ENCODE measurements around the gene AGPS. TPM values are rescaled to one million over a fixed set of nuclear protein-coding genes. Genes with fewer than 3 reads are reported as not detected.
A peak's percentile ranks its signal among the peaks of the same experiment; 100 is the strongest.
"Not testable (repeated sequence)": the region's sequence is repeated elsewhere in the genome, so short reads cannot be mapped to it uniquely, and the experiment has no call there.

AGPS gene
- total RNA-seq, 1 donor, result 45.0 TPM

DNA sequence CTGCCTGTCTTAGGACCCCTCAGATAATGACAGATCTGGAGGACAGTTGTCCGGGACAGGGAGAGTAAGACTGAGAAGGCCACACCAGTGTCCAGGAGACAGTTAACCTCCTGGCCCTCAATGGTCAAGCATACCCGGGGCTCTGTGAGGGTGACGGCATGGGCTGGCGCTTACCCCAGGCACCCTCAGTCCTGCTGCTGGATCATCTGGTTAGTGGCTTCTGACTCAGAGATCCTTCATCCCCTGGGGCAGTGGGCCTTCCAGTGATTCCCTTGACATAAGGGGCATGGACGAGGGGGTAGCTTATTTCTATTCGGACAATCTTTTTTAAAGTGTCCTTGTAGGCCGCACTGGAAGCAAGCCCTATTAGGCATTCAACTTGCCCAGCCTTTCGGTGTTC, 18.1 kb downstream of the AGPS start:
- DNase-seq (ENCODE audit: low read depth in 2 of 3, low spot score in 2 of 3), result not testable (repeated sequence)

DNA sequence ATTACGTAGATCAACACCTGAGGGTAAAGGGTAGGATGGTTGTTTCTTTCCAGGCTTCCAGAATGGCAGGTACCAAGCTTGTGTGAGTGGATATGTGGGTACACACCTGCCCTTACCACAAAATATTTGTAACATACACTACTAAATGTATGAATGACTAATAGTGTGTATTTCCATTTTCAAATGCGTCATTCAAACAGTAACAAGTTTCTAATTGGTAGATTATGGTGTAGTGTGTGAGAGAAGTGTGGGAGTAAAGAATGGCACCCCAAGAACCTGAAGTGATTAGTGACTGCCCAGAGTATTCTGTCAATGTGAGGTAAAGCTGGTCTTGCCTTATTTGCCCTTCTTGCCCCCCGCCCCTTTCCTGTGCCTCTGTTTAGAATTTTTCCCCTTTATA, 21.1 kb downstream of the AGPS start:
- DNase-seq (ENCODE audit: low read depth in 2 of 3, low spot score in 2 of 3), result no peak

DNA sequence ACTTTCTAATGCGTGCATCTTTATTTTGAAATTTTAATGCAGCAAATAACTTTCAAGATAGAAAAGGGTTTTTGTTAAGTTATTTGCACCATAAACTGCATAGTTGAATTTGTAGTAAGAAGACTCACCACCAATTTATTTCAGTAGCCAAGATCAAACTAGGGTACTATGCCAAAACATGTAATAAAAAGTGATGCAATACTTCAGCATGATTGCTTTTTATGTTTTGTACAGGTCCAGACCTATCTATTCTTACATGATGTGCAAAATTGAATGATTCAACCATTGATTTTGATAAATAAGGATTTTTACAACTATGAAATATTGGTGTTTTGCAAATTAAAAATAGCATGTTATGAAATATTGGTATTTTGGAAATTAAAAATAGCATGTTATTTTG, 26.7 kb downstream of the AGPS start:
- DNase-seq (ENCODE audit: low read depth in 2 of 3, low spot score in 2 of 3), result no peak

DNA sequence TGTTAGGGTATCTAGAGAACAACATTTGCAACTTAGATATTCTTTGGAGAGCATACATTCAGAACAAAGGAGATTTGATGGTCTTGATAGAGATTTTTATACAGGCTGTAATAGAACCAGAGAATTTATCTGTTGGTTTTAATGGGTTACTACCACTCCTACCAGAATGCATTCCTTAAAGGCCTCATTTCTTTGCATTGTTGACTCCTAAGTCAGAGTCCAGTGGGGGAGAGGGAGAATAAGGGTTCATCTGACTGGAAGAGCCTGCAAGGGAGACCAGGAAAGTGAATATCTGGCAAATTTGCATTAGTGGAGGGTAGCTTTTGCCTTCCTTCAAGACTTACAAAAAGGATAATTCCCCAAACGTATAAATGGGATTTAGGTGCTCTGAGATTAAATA, 29.7 kb downstream of the AGPS start:
- no peak for DNase-seq (ENCODE audit: low read depth in 2 of 3, low spot score in 2 of 3)

DNA sequence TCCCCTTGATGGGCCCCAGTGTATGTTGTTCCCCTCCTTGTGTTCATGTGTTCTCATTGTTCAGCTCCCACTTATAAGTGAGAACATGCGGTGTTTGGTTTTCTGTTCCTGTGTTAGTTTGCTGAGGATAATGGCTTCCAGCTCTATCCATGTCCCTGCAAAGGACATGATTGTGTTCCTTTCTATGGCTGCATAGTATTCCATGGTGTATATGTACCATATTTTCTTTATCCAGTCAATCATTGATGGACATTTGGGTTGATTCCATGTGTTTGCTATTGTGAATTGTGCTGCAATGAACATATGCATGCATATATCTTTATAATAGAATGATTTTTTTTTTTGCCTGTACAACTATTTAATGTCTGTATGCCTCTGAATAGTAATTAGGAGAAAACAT, 31.5 kb downstream of the AGPS start:
- DNase-seq (ENCODE audit: low read depth in 2 of 3, low spot score in 2 of 3), result not testable (repeated sequence)

DNA sequence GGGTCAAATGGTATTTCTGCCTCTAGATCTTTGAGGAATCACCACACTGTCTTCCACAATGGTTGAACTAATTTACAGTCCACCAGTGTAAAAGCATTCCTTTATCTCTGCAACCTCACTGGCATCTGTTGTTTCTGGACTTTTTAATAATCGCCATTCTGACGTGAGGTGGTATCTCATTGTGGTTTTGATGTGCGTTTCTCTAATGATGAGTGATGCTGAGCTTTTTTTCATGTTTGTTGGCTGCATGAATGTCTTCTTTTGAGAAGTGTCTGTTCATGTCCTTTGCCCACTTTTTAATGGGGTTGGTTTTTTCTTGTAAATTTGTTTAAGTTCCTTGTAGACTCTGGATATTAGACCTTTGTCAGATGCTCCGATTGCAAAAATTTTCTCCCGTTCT, 32.0 kb downstream of the AGPS start:
- DNase-seq (ENCODE audit: low read depth in 2 of 3, low spot score in 2 of 3), result not testable (repeated sequence)

DNA sequence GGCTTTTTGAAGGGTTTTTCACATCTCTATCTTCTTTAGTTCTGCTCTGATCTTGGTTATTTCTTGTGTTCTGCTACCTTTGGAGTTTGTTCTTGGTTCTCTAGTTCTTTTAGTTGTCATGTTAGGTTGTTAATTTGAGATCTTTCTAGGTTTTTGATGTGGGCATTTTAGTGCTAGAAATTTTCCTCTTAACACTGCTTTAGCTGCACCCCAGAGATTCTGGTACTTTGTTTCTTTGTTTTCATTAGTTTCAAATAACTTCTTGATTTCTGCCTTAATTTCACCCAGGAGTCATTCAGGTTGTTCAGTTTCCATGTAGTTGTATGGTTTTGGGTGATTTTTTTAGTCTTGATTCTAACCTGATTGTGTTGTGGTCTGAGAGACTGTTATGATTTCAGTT, 34.7 kb downstream of the AGPS start:
- DNase-seq (ENCODE audit: low read depth in 2 of 3, low spot score in 2 of 3), result no peak

DNA sequence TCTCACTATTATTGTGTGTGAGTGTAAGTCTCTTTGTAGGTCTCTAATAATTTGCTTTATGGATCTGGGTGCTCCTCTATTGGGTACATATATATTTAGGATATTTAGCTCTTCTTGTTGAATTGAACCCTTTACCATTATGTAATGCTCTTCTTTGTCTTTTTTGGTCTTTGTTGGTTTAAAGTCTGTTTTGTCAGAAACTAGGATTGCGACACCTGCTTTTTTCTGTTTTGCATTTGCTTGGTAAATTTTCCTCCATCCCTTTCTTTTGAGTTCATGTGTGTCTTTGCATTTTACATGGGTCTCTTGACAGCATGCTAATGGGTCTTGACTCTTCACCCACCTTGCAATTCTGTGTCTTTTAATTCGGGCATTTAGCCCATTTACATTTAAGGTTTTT, 35.4 kb downstream of the AGPS start:
- not testable (repeated sequence) for DNase-seq (ENCODE audit: low read depth in 2 of 3, low spot score in 2 of 3)

DNA sequence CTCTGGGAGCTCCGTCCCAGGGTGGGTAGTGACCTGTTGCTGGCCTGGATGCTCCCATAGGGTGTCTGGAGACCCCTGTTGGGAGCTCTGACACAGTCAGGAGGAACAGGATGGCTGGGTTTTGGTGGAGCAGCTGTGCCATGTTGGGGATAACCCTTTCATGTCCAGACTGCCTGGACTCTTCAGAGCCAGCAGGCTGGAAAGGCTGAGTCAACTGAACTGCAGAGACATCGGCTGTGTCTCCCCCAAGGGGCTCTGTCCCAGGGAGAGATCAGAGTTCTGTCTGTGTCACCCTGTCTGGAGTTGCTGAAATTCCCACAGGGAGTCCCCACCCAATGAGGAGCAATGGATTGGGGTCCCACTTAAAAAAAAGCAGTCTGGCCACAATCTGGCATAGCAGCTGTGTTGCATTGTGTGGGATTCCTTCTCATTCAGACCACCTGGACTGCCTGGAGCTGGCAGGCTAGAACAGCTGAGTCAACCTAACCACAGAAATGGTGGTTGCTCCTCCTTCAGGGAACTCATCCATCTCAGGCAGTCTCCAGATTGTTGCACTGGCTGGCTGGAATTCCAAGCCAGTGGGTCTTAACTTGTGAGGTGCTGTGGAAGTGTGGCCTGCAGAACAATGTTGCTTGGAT, 37.2 kb downstream of the AGPS start:
- no peak for DNase-seq (ENCODE audit: low read depth in 2 of 3, low spot score in 2 of 3)

DNA sequence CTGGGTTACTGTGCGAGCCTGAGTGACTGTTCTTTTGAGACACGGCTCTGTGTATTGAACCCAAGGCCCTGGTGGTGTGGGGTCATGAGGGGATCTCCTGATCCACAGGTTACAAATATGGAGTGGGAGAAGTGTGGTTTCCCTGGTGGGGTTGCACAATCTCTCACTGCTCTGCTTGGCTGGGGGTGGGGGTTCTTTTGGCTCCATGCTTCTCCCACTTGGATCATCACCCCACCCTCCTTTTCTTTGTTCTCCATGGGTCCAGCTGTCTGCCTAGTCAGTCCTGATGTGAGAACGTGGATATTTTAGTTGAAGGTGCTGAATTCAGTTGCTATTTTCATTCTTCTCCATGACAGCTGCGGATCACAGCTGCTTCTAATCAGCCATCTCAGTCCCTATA, 37.8 kb downstream of the AGPS start:
- DNase-seq (ENCODE audit: low read depth in 2 of 3, low spot score in 2 of 3), result no peak

DNA sequence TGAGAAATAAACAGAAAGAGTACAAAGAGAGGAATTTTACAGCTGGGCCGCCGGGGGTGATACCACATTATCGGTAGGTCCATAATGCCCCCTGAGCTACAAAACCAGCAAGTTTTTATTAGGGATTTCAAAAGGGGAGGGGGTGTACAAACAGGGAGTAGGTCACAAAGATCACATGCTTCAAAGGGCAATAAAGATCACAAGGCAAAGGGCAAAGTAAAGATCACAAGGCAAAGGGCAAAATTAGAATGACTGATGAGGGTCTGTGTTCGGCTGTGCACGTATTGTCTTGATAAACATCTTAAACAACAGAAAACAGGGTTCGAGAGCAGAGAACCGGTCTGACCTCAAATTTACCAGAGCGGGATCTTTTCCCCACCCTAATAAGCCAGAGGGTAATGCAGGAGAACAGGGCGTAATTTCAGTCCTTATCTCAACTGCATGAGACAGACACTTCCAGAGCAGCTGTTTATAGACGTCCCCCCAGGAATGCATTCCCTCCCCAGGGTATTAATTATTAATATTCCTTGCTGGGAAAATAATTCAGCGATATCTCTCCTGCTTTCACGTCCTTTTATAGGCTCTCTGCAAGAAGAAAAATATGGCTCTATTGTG, 38.6 kb downstream of the AGPS start:
- not testable (repeated sequence) for DNase-seq (ENCODE audit: low read depth in 2 of 3, low spot score in 2 of 3)

DNA sequence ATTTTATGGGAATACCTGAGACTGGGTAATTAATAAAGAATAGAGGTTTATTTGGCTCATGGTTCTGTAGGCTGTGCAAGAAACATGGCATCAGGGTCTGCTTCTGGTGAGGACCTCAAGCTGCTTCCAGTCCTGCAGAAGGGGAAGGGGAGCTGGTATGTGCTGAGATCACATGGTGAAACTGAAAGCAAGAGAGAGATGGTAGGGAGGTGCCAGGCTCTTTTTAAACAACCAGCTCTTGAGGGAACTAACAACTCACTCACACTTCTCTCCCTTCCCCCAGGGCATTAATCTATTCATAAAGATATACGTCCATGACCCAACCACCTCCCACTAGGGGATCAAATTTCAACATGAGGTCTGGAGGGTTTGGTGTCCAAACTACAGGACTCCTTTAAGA, 40.1 kb downstream of the AGPS start:
- DNase-seq (ENCODE audit: low read depth in 2 of 3, low spot score in 2 of 3), result no peak

DNA sequence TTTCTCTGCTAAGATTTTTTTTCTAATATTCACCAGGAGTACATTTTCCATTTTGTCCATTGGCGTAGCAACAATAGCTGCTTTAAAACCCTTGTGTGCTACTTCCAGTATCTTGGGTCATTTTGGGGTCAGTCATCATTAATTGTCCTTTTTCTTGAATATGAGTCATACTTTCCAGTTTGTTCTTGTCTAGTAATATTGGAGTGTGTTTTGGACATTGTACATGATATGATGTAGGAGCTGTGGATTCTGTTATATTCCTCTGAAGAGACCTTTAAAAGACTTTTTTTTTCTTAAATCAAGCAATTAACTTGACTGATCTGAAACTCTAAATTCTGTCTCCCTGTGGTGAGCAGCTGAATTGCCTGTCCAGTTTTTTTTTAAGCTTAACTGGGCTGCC, 40.8 kb downstream of the AGPS start:
- peak in 1 of 3 donors; percentile 44 for DNase-seq (ENCODE audit: low read depth in 2 of 3, low spot score in 2 of 3)

DNA sequence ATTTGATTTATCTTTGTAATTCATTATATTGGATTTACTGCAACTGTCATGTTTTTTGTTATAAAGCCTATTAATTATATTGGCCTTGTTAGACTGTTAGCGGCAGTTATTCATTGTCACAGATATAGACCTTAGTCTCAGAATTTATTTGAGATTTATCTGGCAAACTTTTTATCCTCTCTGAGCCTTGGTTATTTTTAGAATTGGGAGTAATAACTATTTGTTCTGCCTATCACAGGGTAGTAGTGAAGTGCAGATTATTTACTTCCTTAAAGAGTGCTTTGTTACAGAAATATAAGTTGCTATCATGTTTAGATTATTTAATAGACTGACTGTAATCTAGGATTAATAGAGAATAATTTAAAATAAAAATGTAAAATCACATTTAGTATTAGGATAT, 41.9 kb downstream of the AGPS start:
- DNase-seq (ENCODE audit: low read depth in 2 of 3, low spot score in 2 of 3), result no peak

DNA sequence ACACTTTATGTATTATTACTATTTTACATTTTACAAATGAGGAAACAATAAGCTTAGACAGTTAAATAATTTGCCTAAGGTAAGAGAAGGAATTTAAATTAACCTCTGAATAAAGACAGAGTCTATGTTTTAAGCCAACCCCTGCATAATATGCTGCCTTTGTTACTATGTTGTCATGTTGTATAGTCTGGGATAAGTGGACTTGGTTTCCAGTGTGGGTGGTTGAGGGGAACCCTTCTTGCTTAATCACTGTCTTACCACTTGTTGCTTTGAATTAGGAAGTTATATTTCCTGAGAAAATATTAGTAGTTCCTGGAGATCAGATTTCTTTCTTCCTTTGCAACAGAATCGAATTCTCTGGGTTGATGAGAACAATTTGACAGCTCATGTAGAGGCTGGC, 52.6 kb downstream of the AGPS start:
- no peak for DNase-seq (ENCODE audit: low read depth in 2 of 3, low spot score in 2 of 3)

DNA sequence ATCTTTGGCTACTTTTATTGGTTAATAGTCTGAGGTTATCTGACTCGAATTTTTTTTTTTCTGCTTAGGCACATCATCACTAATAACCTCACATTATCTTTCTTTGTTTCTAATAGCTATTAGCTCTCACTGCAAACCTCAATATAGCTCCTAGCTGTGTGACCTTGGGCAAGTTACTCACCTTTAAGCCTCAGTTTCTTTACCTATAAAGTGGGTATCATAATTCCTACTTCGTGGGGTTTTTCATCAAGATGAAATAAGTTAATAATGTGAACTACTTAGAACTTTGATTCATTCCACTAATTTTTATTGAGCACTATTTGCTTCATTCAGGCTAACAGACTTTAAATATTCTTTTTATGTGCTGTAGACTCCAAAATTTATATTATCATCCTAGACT, 55.5 kb downstream of the AGPS start:
- DNase-seq (ENCODE audit: low read depth in 2 of 3, low spot score in 2 of 3), result no peak

DNA sequence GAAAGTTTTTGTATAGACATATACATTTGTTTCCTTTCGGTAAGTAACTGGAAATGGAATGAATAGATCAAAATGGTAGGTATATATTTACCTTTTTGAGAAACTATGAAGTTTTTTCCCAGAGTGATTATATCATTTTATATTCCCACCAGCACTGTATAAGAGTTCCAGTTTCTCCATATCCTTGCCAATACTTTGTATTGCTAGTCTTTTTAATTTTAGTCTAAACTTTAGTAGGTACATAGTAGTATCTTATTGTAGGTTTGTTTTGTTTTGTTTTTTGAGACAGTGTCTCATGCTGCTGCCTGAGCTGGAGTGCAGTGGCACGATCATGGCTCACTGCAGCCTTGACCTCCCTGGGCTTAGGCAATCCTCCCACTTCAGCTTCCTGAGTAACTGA, 56.6 kb downstream of the AGPS start:
- no peak for DNase-seq (ENCODE audit: low read depth in 2 of 3, low spot score in 2 of 3)

DNA sequence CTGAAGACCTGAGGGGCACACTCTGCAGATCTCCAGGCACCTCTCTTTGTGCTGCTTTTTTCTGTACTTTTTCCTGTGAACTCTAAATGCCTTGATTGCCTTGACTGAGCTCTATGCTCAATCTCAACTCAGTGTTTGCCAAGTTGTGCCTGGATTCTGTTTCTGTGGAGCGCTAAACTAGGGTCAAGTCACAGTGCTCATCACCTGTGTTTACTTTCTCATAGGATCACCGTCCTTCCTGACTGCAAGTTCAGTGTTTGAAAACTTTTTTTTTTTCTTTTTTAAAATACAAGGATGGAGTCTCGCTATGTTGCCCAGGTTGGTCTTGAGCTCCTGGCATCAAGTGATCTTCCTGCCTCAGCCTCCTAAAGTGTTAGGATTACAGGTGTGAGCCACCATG, 62.6 kb downstream of the AGPS start:
- DNase-seq (ENCODE audit: low read depth in 2 of 3, low spot score in 2 of 3), result no peak

DNA sequence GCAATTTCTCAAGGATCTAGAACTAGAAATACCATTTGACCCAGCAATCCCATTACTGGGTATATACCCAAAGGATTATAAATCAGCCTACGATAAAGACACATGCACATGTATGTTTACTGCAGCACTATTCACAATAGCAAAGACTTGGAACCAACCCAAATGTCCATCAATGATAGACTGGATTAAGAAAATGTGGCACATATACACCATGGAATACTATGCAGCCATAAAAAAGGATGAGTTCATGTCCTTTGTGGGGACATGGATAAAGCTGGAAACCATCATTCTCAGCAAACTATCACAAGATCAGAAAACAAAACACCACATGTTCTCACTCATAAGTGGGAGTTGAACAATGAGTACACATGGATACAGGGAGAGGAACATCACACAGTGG, 67.2 kb downstream of the AGPS start:
- DNase-seq (ENCODE audit: low read depth in 2 of 3, low spot score in 2 of 3), result not testable (repeated sequence)

DNA sequence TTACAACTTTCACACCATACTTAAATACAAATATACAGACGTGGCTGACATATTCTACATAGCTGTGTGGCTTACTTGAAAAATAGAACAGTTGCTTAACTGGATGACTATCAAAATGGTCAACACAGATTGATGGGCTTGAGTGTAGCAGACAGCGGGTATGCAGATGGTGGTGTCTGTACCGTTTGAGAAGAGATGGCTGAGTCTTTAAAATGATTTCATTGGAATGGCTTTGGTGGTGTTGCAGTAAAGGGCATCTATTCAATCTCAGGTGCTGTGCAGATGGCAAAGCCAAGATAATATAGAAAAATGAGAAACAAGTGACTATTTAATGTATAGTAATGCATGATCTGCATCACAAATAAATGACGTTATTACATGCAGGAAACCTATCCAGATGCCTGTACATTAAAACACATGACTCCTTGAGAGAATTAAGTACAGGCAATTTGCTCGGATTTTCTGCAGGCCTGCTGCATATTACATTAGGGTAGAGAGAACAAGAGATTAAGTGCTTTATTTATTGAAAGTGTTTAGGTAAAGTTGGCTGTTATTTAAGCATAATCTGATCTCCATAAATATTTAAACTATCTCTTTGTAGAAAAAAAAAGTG, 68.5 kb downstream of the AGPS start:
- DNase-seq (ENCODE audit: low read depth in 2 of 3, low spot score in 2 of 3), result no peak

DNA sequence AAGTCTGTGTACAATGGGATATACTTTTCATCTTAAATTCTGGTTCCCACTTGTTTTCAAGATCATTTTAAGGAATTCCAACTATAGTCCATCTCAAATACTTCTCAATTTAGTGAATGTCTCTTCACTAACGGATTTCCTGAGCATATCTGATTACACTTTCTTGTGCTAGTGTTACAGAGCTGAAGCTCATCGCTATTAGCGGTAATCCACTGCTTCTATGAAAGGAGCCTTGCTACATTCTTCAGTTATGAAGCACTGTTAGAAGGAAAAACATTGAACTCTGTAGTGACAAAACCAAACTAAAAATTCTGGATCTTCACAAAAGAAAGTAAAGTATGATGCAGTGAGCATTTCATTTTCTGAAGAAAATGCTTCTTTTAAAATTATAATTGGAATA, 72.0 kb downstream of the AGPS start:
- DNase-seq (ENCODE audit: low read depth in 2 of 3, low spot score in 2 of 3), result no peak

DNA sequence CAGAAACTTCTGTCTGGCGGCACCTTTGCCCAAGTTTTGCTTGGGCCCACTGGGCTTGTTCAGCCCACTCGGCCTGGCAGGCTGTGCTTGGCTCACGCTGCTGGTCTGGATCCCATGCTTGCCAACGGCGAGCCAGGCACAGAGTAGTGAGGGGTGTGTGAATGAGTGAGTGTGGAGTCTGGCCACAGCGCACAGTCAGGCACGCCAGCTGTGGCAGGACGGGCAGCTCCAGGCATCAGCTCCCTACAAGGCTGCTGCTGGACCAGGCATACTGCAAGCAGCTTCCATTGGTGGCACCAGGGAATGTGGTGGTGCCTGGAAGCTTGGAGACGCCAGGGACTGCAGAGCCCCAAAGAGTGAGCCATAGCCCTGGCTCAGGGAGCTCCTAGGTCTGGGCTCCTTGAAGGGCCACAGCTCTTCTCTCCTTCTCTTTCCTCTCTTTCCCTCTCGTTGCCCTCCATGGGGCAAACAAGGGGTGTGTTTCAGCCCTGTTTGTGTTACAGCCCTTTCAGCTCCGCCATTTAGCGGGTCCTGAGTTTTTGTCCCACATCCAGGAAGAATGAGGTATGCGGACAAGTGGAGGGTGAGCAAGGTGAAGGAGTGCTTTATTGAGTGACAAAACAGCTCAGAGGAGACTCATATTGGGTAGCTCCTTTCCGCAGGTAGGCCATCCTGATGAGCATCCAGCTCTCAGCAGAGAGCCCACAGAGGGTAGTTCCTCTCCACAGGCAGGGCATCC, 73.0 kb downstream of the AGPS start:
- no peak for DNase-seq (ENCODE audit: low read depth in 2 of 3, low spot score in 2 of 3)

Measured in hematopoietic multipotent progenitor cell (in vitro differentiated cells).